ENCODE measurements around the gene ABCA5. TPM values are rescaled to one million over a fixed set of nuclear protein-coding genes. Genes with fewer than 3 reads are reported as not detected.

Gene ABCA5
- total and polyA plus RNA-seq, 2 donors (not counting 1 experiment from before 2014, with no cell fraction given), result 9.8 to 37.2 TPM

GRCh38 chr17:69246726-69247375 is 80.1 kb downstream of the ABCA5 start:
- Histone ChIP-seq H3K4me1 (ENCODE audit: control insufficient read depth in 2 of 2, insufficient read depth in 2 of 2, low read length in 2 of 2) (no peaks in the 10 kb centered on the region), H3K4me3 (ENCODE audit: control extremely low read depth in 1 of 5, extremely low read depth in 1 of 5, insufficient read depth in 1 of 5, low read depth in 2 of 5, low read length in 4 of 5) (no peak overlapping the region), H3K27ac (ENCODE audit: low read length in 2 of 2) (no peak overlapping the region), H2AFZ (ENCODE audit: insufficient read depth, low read depth, low read length, poor library complexity, severe bottlenecking) (no peak overlapping the region), H3K4me2 (replicated peaks; ENCODE audit: low read depth, low read length, poor library complexity, severe bottlenecking) (no peak overlapping the region), H3K27me3 (replicated peaks in 1 of 4; ENCODE audit: control extremely low read depth in 1 of 4, control insufficient read depth in 3 of 4, insufficient read depth in 4 of 4, low read length in 3 of 4) (no peaks in the 10 kb centered on the region), H3K9ac (ENCODE audit: low read length) (no peak overlapping the region), H3K36me3 (replicated peaks in 1 of 2; ENCODE audit: control extremely low read depth in 1 of 2, control insufficient read depth in 1 of 2, extremely low read depth in 1 of 2, insufficient read depth in 2 of 2, low read length in 1 of 2) (no peaks in the 10 kb centered on the region), H4K20me1 (ENCODE audit: control insufficient read depth, insufficient read depth, low read length, poor library complexity, severe bottlenecking) (no peaks in the 10 kb centered on the region), H3K79me2 (ENCODE audit: control insufficient read depth, insufficient read depth, low read length) (no peaks in the 10 kb centered on the region), H3K9me3 (ENCODE audit: control extremely low read depth in 1 of 3, control insufficient read depth in 2 of 3, insufficient read depth in 1 of 3, low read length in 2 of 3) (no peaks in the 10 kb centered on the region)
- no CpG with 5 or more reads among the region's 4 CpGs for WGBS (ENCODE audit: insufficient coverage)
- ChIA-PET POLR2A (no interaction called here), CTCF (interaction anchor here (0.7 to 8.1 kb wide), 12 partner anchors 8 to 781 kb away, joined by 3 to 95 read pairs (median 4); no protein-coding TSS in a partner anchor)
- no peak overlapping the region for H3K4me3 Mint-ChIP-seq
- H3K27ac Mint-ChIP-seq, result no peak overlapping the region
- intact Hi-C loops (cut with micrococcal nuclease), result loop anchor here (1.0 to 5.0 kb wide), 3 partner anchors 470 to 780 kb away; no protein-coding TSS in a partner anchor
- no peaks in the 10 kb centered on the region for H3K27me3 Mint-ChIP-seq
- H3K4me1 Mint-ChIP-seq, result no peaks in the 10 kb centered on the region
- TF ChIP-seq EZH2 (IDR thresholded peaks at IDR 0.05; ENCODE audit: borderline replicate concordance, insufficient read depth, low read depth, low read length, poor library complexity, severe bottlenecking) (no peak), CTCF (IDR thresholded peaks at IDR 0.05) (peak; percentile 91)
- ATAC-seq (ENCODE audit: low read depth) (no peak), DNase-seq (peak; percentile 60)
- H3K9me3 Mint-ChIP-seq (ENCODE audit: insufficient read depth), result no peaks in the 10 kb centered on the region

GRCh38 chr17:69246202-69246601 is 80.7 kb downstream of the ABCA5 start:
- H3K9ac ChIP-seq (ENCODE audit: low read length), result no peak overlapping the region

More at GRCh38 chr17:69246202-69246601, 80.7 kb downstream of the ABCA5 start:
- no peaks in the 10 kb centered on the region for H3K4me1 ChIP-seq (ENCODE audit: control insufficient read depth in 2 of 2, insufficient read depth in 2 of 2, low read length in 2 of 2)
- ChIA-PET POLR2A (no interaction called here), CTCF (interaction anchor here (0.7 to 8.1 kb wide), 8 partner anchors 8 to 781 kb away, joined by 3 to 95 read pairs (median 7); no protein-coding TSS in a partner anchor)
- intact Hi-C loops (cut with micrococcal nuclease), result loop anchor here (5.0 kb wide), 2 partner anchors 714 to 779 kb away; no protein-coding TSS in a partner anchor
- Mint-ChIP-seq H3K27me3 (no peaks in the 10 kb centered on the region), H3K9me3 (ENCODE audit: insufficient read depth) (no peaks in the 10 kb centered on the region), H3K4me1 (no peaks in the 10 kb centered on the region), H3K4me3 (no peak overlapping the region), H3K27ac (no peak overlapping the region)
- no peak for DNase-seq
- no peaks in the 10 kb centered on the region for H3K9me3 ChIP-seq (ENCODE audit: control extremely low read depth in 1 of 3, control insufficient read depth in 2 of 3, insufficient read depth in 1 of 3, low read length in 2 of 3)
- ATAC-seq (ENCODE audit: low read depth), result no peak
- no peaks in the 10 kb centered on the region for H3K27me3 ChIP-seq (replicated peaks in 1 of 4; ENCODE audit: control extremely low read depth in 1 of 4, control insufficient read depth in 3 of 4, insufficient read depth in 4 of 4, low read length in 3 of 4)
- H4K20me1 ChIP-seq (ENCODE audit: control insufficient read depth, insufficient read depth, low read length, poor library complexity, severe bottlenecking), result no peaks in the 10 kb centered on the region
- no peaks in the 10 kb centered on the region for H3K79me2 ChIP-seq (ENCODE audit: control insufficient read depth, insufficient read depth, low read length)
- no CpG with 5 or more reads among the region's 1 CpG for WGBS (ENCODE audit: insufficient coverage)
- no peak overlapping the region for H3K4me3 ChIP-seq (ENCODE audit: control extremely low read depth in 1 of 5, extremely low read depth in 1 of 5, insufficient read depth in 1 of 5, low read depth in 2 of 5, low read length in 4 of 5)
- no peak overlapping the region for H2AFZ ChIP-seq (ENCODE audit: insufficient read depth, low read depth, low read length, poor library complexity, severe bottlenecking)
- H3K4me2 ChIP-seq (replicated peaks; ENCODE audit: low read depth, low read length, poor library complexity, severe bottlenecking), result no peak overlapping the region
- no peak for TF ChIP-seq EZH2 (IDR thresholded peaks at IDR 0.05; ENCODE audit: borderline replicate concordance, insufficient read depth, low read depth, low read length, poor library complexity, severe bottlenecking)
- no peak for TF ChIP-seq CTCF (IDR thresholded peaks at IDR 0.05)
- H3K36me3 ChIP-seq (replicated peaks in 1 of 2; ENCODE audit: control extremely low read depth in 1 of 2, control insufficient read depth in 1 of 2, extremely low read depth in 1 of 2, insufficient read depth in 2 of 2, low read length in 1 of 2), result no peaks in the 10 kb centered on the region
- no peak overlapping the region for H3K27ac ChIP-seq (ENCODE audit: low read length in 2 of 2)
